ENCODE data around the gene CNTRL.

The CNTRL gene

GRCh38 chr9:121192959-121193640 lies 118.3 kb downstream of the CNTRL start:
- TF ChIP-seq CTCF (IDR thresholded peaks at IDR 0.05; ENCODE audit: borderline replicate concordance, insufficient read depth, low read depth, low read length) = no peak
- H3K4me3 ChIP-seq (ENCODE audit: low read depth, low read length) = no peak overlapping the region

DNA sequence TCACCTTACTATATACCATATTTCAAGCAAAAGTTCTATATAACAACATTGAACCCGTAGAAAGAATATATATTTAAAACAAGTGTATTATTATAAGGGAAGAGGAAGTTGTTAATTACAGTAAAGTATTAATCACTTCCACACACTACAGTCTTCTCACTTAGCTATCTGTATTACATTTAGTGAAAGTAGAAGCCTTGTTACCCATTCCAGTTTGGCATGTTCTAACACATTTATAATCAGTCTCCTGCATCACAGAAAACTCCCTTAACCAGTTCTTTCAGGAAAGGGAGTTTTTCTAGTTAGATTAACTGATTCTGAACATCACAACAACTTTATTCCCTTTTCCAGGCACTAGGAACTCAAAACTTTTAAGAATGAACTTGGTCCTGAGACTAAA lies 120.0 kb downstream of the CNTRL start:
- H3K4me3 ChIP-seq (ENCODE audit: low read depth, low read length) = no peak overlapping the region
- TF ChIP-seq CTCF (IDR thresholded peaks at IDR 0.05; ENCODE audit: borderline replicate concordance, insufficient read depth, low read depth, low read length) = no peak

DNA sequence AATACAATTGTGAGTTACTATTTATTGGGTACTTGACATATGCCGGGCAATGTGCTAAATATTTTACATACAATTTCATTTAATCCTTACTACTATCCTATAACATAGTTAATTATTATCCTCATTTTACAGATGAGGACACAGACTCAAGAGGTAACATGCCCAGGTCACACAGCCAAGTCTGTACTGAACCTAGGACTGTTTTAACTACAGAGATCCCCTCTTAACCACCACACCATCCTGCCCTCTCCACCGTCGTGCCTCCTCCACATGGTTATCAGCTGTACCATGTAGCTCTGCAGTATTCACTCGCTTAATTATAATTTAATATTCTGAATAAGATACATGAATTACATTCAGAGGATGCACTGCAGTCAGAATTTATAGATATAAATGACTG lies 121.6 kb downstream of the CNTRL start:
- no peak overlapping the region for H3K4me3 ChIP-seq (ENCODE audit: low read depth, low read length)
- TF ChIP-seq CTCF (IDR thresholded peaks at IDR 0.05; ENCODE audit: borderline replicate concordance, insufficient read depth, low read depth, low read length) = no peak

DNA sequence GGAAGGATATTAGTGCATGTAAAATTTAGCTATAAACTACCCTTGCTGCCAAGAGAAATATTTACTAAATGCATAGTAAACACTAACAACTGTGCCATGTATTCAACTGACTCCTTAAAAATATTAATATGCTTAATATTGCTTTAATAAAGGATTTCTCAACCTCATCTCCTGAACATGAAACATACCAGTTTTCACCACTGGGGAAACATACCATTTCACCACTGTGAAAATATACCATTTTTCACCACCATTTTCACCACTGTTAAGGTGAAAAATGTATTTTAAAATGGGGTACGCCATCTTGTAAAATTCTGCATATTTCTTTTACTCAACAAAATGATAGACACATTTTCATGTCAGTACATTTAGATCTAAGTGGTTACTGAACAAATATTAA lies 122.4 kb downstream of the CNTRL start:
- no peak for TF ChIP-seq CTCF (IDR thresholded peaks at IDR 0.05; ENCODE audit: borderline replicate concordance, insufficient read depth, low read depth, low read length)
- H3K4me3 ChIP-seq (ENCODE audit: low read depth, low read length) = no peak overlapping the region

- TF ChIP-seq CTCF (IDR thresholded peaks at IDR 0.05; ENCODE audit: borderline replicate concordance, insufficient read depth, low read depth, low read length) = no peak
- H3K4me3 ChIP-seq (ENCODE audit: low read depth, low read length) = no peak overlapping the region
Observed at GRCh38 chr9:121198512-121199042, 123.8 kb downstream of the CNTRL start.

DNA sequence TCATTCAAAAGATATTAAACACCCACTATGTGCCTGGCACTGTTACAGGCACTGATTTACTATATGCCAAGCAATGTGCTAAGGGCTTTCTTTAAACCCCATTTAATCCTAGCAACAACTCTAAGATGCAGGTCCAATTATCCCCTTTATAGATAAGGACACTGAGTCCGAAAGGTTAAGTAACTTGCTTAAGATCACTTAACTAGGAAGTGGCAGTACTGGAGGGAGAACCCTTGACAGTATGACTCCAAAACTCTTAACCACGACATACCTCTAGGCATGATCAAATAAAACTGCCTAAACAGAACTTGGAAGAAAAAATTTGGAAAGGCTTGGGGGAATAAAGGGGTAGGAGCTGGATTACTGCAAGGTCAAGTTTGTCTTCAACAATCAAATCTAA lies 125.2 kb downstream of the CNTRL start:
- TF ChIP-seq CTCF (IDR thresholded peaks at IDR 0.05; ENCODE audit: borderline replicate concordance, insufficient read depth, low read depth, low read length) = no peak
- peak overlapping the region; percentile 88 for H3K4me3 ChIP-seq (ENCODE audit: low read depth, low read length)

DNA sequence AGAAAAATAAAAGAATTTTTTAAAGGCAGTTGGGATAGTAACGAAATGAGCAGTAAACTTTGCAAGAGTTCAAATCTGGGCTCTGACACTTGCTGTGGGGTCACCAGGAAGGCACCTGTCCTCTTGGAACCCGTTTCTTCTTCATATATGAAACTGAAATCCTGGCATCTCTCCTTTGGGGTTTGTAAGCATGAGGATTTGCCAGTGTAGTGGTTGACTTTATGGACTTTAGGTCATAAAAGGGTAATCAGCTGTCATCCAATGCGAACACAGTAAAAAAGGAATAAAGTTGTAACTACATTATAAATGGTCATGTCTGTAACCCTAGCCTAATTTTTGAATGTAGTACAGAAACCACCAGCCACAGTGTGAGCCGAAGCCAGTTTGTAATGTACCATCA lies 125.6 kb downstream of the CNTRL start:
- no peak for TF ChIP-seq CTCF (IDR thresholded peaks at IDR 0.05; ENCODE audit: borderline replicate concordance, insufficient read depth, low read depth, low read length)
- peak overlapping the region; percentile 88 for H3K4me3 ChIP-seq (ENCODE audit: low read depth, low read length)

Data from GM12875 (cell line).